HUES48 (cell line): ENCODE results near the gene BCAS3.

Source experiments
- H3K27ac ChIP-seq: one replicate; pipeline ENCODE4 v1.7.0; 2013; ENCODE audit warnings: low read depth, low read length, inconsistent platforms
- H3K27me3 ChIP-seq: 2 replicates; pipeline ENCODE4 v1.6.1; 2013; ENCODE audit warnings: mild to moderate bottlenecking, low read length; ENCODE audit not compliant: control insufficient read depth, insufficient read depth
- H3K36me3 ChIP-seq: 2 replicates; pipeline ENCODE4 v1.6.1; 2013; ENCODE audit warnings: low read length; ENCODE audit not compliant: control insufficient read depth, insufficient read depth
- H3K4me1 ChIP-seq: 2 replicates; pipeline ENCODE4 v1.6.1; 2013; ENCODE audit warnings: mild to moderate bottlenecking, low read length; ENCODE audit not compliant: control insufficient read depth, insufficient read depth
- H3K4me3 ChIP-seq: 2 replicates; pipeline ENCODE4 v1.5.1; 2013; ENCODE audit warnings: mild to moderate bottlenecking, low read depth, low read length
- H3K9ac ChIP-seq: 2 replicates; pipeline ENCODE4 v1.6.1; 2013; ENCODE audit warnings: mild to moderate bottlenecking, low read depth, low read length, moderate library complexity
- H3K9me3 ChIP-seq: 2 replicates; pipeline ENCODE4 v1.6.1; 2013; ENCODE audit warnings: low read length; ENCODE audit not compliant: control insufficient read depth, insufficient read depth

Gene BCAS3

DNA sequence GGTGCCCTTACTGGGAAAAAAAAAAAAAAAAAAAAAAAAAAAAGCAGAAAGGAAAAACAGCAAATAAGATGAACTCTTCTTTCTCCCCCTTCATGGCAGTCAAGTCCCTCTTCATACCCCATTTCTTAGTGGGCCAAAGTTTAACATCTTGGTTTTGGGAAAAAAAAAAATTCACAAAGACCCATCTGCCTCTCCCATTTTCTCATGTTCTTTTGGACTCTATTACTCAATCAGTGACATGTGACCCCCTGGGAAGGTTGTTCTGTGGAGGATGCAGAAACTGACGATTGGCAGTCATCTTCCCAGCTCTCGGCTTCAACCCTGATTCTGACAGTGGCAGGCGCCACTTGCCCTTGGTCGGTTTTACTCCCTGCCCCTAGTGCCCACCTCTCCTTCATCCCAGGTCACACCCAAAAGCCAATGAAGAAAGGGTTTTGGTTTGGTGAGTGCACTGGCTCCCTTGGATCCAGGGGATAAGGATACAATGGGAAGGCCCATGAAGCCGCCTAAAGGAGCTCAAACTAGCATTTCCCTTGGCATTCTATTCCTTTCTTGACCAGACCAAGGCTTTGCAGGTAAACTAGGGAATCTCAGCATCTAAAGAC, 661.3 kb downstream of the BCAS3 start:
- H3K27ac ChIP-seq = no peak overlapping the region
- H3K4me3 ChIP-seq = no peak overlapping the region
- H3K4me1 ChIP-seq = peaks cover 6% of the 10 kb centered on the region
- no peak overlapping the region for H3K9ac ChIP-seq
- H3K36me3 ChIP-seq = no peaks in the 10 kb centered on the region
- H3K9me3 ChIP-seq = no peaks in the 10 kb centered on the region
- H3K27me3 ChIP-seq = no peaks in the 10 kb centered on the region

DNA sequence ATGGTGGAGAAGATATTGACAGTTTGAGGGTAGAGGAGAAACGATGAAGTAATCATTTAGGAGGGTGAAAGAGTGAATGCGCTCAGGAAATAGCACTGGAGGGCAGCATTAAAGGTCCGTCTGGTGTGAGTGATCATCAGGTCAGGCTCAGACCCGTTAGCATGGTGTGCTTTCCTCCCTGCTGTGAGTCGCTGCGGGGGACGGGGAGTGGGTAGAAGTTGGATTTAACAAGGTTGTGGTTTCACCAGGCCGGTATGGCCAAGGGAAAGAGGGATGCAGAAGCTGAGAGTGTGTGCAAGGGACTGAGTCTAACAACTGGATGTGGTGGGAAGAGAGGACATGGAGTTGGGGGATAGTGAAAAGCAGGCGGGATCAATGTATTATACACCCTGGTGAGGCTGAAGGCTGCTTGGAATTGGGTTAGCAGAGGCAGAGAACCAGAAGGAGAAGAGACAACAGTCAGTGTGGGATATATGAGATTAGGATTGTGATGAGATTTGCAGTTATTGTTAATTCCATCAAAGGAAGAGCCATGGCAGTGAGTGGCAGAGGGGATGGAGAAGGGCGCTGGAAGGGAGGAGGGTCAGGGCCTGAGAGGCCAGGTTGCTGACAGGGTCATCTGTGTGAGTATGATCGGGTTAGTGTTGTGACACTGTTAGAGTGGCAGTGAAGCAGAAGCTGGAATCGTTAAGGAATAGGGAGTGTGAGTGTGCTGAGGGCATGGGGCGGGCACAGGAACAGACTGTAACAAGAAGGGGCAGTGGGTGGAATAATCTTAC, 663.0 kb downstream of the BCAS3 start:
- H3K9ac ChIP-seq = no peak overlapping the region
- no peaks in the 10 kb centered on the region for H3K27me3 ChIP-seq
- peaks cover 6% of the 10 kb centered on the region for H3K4me1 ChIP-seq
- H3K4me3 ChIP-seq = no peak overlapping the region
- H3K36me3 ChIP-seq = no peaks in the 10 kb centered on the region
- H3K9me3 ChIP-seq = no peaks in the 10 kb centered on the region
- H3K27ac ChIP-seq = no peak overlapping the region

DNA sequence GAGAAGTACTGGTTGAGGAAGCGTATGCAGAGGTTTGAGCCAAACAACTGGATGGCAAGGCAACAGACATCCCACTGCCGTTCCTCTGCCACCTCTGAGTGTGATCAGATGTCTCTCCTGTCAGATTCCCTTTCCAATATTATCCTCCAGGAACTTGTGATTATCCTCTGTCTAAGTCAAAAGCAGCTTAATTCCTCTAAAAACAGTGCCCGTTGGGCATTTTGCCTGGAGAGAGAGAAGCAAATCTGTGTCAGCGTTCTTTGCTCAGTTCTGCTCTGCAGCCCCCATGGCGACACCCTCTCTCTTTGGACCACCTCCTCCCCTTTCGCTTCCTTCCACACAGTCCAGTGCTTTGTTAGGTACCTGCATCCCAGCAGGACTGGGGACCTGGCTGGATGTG, 665.9 kb downstream of the BCAS3 start:
- no peak overlapping the region for H3K27ac ChIP-seq
- no peaks in the 10 kb centered on the region for H3K4me1 ChIP-seq
- H3K4me3 ChIP-seq = no peak overlapping the region
- no peaks in the 10 kb centered on the region for H3K9me3 ChIP-seq
- H3K36me3 ChIP-seq = no peaks in the 10 kb centered on the region
- no peaks in the 10 kb centered on the region for H3K27me3 ChIP-seq
- no peak overlapping the region for H3K9ac ChIP-seq

DNA sequence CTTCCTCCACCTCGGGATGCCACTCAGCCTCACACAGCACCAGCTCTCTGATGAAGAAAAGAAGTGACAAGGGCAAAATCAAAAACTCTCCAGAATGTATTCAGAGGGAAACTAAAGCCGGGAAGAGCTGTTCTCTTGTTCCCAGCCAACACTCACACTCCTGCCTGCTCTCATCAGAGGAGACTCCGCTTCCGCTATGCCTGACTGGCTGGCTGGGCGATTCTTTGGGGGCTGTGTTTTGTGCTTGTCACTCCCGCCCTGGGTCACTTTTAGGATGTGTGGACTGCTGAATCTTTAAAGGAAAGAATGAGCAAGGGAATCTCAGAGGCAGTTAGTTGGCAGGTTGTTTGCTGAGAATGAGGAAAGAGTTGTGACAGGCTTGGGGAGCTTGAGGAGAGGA, 667.4 kb downstream of the BCAS3 start:
- no peak overlapping the region for H3K9ac ChIP-seq
- H3K27me3 ChIP-seq = no peaks in the 10 kb centered on the region
- no peaks in the 10 kb centered on the region for H3K9me3 ChIP-seq
- H3K4me3 ChIP-seq = no peak overlapping the region
- no peaks in the 10 kb centered on the region for H3K36me3 ChIP-seq
- H3K4me1 ChIP-seq = no peaks in the 10 kb centered on the region
- H3K27ac ChIP-seq = no peak overlapping the region

DNA sequence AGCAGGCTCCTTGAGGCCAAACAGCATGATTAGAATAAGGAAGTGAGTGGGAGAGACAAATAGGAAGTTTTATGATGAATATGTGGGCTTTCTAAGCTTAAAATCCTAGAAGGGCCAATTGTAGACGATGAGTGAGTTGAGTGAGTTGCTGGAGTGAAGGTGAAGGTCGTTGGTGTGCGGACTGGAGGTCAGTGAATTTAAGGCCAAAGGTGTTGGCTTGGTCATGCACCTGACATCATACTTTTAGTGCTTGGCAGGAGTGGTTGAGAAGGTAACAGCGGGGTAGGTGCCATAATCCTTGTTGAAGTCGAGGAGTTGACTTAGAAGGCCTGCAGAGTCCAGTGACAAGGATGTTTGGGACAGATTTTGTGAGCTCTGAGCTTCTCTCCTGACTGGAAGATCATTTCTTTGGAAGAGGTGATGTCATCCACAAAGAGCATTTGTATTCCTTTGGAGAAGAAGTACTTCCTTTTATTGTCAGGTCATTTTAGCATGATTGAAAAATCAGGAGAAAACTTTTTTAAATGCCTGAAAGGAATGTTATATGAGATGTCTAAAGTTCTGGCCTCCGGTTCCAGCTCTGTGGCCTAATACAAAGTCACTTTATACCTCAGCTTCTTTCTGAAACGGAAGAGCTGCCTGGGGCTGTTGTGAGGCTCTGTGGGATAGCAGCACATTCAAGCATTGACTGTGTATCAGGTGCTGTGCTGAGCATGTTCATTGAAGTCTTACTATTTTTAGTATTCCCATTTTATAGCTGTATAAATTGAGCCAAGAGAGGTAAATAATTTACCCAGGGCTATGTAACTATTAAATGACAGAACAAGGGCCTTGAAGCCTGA, 668.4 kb downstream of the BCAS3 start:
- Histone ChIP-seq H3K27ac (no peak overlapping the region), H3K9me3 (no peaks in the 10 kb centered on the region), H3K4me1 (no peaks in the 10 kb centered on the region), H3K36me3 (no peaks in the 10 kb centered on the region), H3K27me3 (no peaks in the 10 kb centered on the region), H3K4me3 (no peak overlapping the region), H3K9ac (no peak overlapping the region)

DNA sequence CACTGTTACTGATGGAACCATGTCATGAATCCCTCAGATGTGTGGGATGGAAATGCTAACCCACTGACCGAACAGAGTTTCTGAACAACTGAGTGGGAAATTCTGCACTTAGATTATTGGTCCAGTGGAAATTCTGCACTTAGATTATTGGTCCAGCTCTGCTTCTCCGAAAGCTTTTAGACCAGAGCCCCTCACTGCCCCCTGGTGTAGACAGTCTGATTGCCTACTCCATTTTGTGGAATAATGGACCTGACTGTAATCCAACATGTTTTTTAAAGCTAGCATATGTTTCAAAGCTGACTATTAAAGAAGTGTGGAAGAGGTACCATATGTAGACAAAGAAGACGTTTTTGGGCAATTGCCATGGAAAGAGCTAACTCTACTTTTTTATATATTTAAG, 671.7 kb downstream of the BCAS3 start:
- H3K9ac ChIP-seq = no peak overlapping the region
- H3K9me3 ChIP-seq = no peaks in the 10 kb centered on the region
- no peaks in the 10 kb centered on the region for H3K27me3 ChIP-seq
- no peak overlapping the region for H3K4me3 ChIP-seq
- H3K4me1 ChIP-seq = peaks cover 11% of the 10 kb centered on the region; the same call in 1 of the 2 replicates
- H3K27ac ChIP-seq = no peak overlapping the region
- H3K36me3 ChIP-seq = no peaks in the 10 kb centered on the region

DNA sequence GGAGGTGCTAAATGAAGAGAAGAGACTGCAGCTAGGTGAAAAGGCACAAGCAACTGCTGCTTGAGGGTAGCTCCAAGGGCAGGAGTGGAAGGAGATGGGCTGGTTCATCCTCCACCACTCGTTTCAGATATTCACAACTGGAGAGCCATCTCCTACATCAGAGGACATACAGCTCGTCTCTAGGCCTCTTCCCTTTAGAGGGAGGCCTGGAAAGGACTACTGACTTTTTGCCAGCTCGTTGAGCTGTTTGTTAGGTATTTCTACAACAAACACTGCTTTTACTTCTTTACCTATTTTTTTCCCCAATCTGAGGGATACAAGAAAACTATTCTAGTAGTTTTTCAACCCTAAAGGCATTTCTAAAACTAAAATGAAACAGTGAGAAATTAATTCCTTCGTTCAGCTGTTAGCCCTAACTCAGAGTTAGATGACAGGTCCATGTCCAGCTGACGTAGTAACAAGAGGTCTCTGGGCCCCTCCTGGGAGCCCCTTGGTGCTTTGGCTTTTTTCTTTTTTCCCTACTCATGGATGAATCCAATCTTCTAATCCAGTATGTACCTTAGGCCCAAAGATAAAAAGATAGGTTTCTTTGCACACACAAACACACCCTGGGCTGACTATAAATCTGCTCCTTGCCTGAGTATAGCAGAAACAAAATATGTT, 674.2 kb downstream of the BCAS3 start:
- H3K27ac ChIP-seq = no peak overlapping the region

DNA sequence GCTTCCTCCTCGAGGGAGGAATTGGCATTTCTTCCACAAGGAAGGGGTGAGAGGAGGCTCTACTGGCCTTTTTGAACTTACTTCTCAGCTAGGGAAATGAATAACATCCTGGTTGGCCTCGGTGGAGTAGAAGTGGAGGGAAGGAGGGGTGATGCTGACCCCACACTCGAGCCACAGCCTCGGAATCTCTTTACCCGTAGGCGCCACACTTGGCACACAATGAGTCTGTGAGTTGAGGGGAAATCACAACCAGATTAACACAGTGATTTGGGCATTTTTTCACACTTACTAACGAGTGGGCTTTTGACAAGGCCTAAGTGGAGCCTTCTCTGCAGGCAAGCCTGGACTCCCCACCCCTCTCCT, 674.7 kb downstream of the BCAS3 start:
- Histone ChIP-seq H3K4me1 (peaks cover 11% of the 10 kb centered on the region; the same call in 1 of the 2 replicates), H3K9ac (no peak overlapping the region), H3K4me3 (no peak overlapping the region), H3K9me3 (no peaks in the 10 kb centered on the region), H3K27ac (no peak overlapping the region), H3K36me3 (no peaks in the 10 kb centered on the region), H3K27me3 (no peaks in the 10 kb centered on the region)

More for the DNA sequence above, 674.2 kb downstream of the BCAS3 start:
- Histone ChIP-seq H3K4me3 (no peak overlapping the region), H3K4me1 (peaks cover 11% of the 10 kb centered on the region; the same call in 1 of the 2 replicates), H3K9ac (no peak overlapping the region), H3K27me3 (no peaks in the 10 kb centered on the region), H3K9me3 (no peaks in the 10 kb centered on the region), H3K36me3 (no peaks in the 10 kb centered on the region)

DNA sequence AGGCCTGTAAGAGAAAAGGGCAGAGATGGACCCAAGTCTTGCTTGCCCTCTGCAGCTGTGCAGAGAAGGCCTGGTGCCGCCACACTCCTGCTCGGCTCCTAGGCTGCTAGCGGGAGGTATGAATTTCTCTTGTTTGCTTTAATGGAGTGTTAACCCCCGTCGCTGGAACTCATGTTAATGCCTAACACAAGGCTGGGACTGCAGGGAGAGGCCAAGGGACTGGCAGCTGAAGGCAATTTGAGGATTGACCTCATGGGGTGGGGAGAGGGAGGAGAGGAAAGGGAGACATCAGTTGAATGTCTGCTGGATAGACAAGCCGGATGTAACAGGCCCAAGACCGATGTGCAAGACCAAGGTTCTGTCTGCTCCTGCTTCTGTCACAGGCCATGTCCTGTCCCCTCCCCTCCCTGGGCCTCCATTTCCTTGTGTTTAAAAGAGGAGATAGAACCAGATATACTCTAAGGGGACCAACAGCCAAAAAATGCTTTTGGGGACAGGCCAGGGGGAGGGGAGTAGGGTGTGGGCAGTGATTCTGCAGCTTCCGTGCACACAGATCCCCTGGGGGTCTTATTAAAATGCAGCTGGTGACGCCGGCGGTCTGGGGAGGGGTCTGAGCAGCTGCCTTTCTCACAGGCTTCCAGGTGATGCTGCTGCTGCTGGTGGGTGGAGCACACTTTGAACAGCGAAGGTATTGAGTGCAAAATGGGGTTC, 675.3 kb downstream of the BCAS3 start:
- Histone ChIP-seq H3K27ac (no peak overlapping the region), H3K27me3 (no peaks in the 10 kb centered on the region), H3K9ac (no peak overlapping the region), H3K9me3 (no peaks in the 10 kb centered on the region), H3K4me3 (no peak overlapping the region), H3K36me3 (no peaks in the 10 kb centered on the region), H3K4me1 (peaks cover 11% of the 10 kb centered on the region; the same call in 1 of the 2 replicates)

DNA sequence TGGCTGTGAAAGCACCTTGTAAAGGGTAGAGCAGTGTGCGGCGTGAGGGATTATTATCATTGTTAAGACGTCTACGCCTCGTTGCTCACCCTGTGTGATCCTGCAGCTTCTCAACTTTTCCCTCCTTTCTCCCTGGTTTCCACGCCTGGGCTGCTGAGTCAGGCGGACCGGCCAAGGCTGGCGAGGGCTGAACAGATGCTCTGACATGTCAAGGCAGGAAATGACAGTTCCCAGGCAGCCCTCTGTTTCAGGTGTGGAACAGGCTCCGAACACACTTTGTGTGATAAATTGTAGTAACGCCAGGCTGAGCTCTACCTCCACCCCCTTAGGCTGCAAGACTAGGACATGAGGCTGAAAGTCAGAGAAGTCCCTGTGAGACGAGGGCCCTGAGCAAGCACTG, 676.0 kb downstream of the BCAS3 start:
- H3K36me3 ChIP-seq = no peaks in the 10 kb centered on the region
- H3K4me3 ChIP-seq = no peak overlapping the region
- no peak overlapping the region for H3K27ac ChIP-seq
- no peaks in the 10 kb centered on the region for H3K9me3 ChIP-seq
- peaks cover 11% of the 10 kb centered on the region; the same call in 1 of the 2 replicates for H3K4me1 ChIP-seq
- no peaks in the 10 kb centered on the region for H3K27me3 ChIP-seq
- H3K9ac ChIP-seq = no peak overlapping the region
